Gastrocnemius medialis (tissue), 4 donors: ENCODE results near the gene MATN1. TPM values are rescaled to one million over a fixed set of nuclear protein-coding genes. Genes with fewer than 3 reads are reported as not detected.

Source experiments
- ATAC-seq, 2 donors: fragments of 150-250 bp; one replicate each; pipeline ENCODE4 v1.9.1; 2016
- DNase-seq, 2 donors: peaks; one replicate each; pipeline ENCODE4 v3.0.0-alpha.2; 2019
- H3K27ac ChIP-seq, 4 donors: fragments of 200-600 bp; sonication (generic); 1 replicate in 1 of 4; 2 replicates in 3 of 4; pipeline ENCODE4 v1.5.1; 2016 to 2018; ENCODE audit warnings: mild to moderate bottlenecking in 2 of 4, moderate library complexity in 1 of 4
- H3K27me3 ChIP-seq, 3 donors: fragments of 200-600 bp; sonication (generic) in 2 of 3; 1 replicate in 1 of 3; 2 replicates in 2 of 3; pipeline versions ENCODE4 v1.5.1 to v1.6.0; 2016 to 2019; ENCODE audit warnings: mild to moderate bottlenecking in 1 of 3, moderate library complexity in 1 of 3
- H3K36me3 ChIP-seq, 2 donors: fragments of 200-600 bp; sonication (generic) in 1 of 2; one replicate each; pipeline ENCODE4 v1.5.1; 2017 to 2018
- H3K4me1 ChIP-seq, 2 donors: fragments of 200-600 bp; sonication (generic) in 1 of 2; one replicate each; pipeline ENCODE4 v1.5.1; 2016 to 2017; ENCODE audit warnings: mild to moderate bottlenecking in 2 of 2
- H3K4me3 ChIP-seq, 4 donors: fragments of 200-600 bp; sonication (generic) in 3 of 4; 1 replicate in 1 of 4; 2 replicates in 3 of 4; pipeline ENCODE4 v1.5.1; 2016 to 2019; ENCODE audit warnings: mild to moderate bottlenecking in 2 of 4
- H3K9me3 ChIP-seq, 3 donors: fragments of 200-600 bp; sonication (generic) in 2 of 3; 1 replicate in 1 of 3; 2 replicates in 2 of 3; pipeline ENCODE4 v1.5.1; 2016 to 2019
- POLR2A ChIP-seq, 2 donors: fragments of 450-650 bp; IDR thresholded peaks; one replicate each; pipeline ENCODE4 v1.6.1; 2017; ENCODE audit warnings: antibody characterized with exemption in 2 of 2, mild to moderate bottlenecking in 2 of 2, moderate library complexity in 2 of 2
- in situ Hi-C, 4 donors: fragments of 200-750 bp; cut with MboI; loops; one replicate each; pipeline versions ENCODE4 v1.15.0 to v1.8.0; 2017; ENCODE audit warnings: low sequenced_read_pairs in 4 of 4
- intact Hi-C: fragments of 100-400 bp; cut with DNase I; formaldehyde crosslinking; loops from one replicate; pipeline ENCODE4 v1.15.1; 2023; ENCODE audit warnings: low total_unique reads
- total RNA-seq, 4 donors: library from RNA; depleted of rRNA; stranded (reverse); fragments of >200 nt; gene quantifications; one replicate each; pipeline versions ENCODE4 v1.1.0 to v1.2.3, GENCODE V29; 2016
- TF ChIP-seq, protein P1 (sequence below), 5 experiments: fragments of 450-650 bp in 3 of 5; fragments of 200-600 bp in 2 of 5; sonication (generic) in 2 of 5; IDR thresholded peaks in 4 of 5; conservative IDR thresholded peaks in 1 of 5; 1 replicate in 4 of 5; 2 replicates in 1 of 5; pipeline ENCODE4 v1.5.1; 2016 to 2019; ENCODE audit warnings: antibody characterized with exemption in 5 of 5, mild to moderate bottlenecking in 3 of 5, moderate library complexity in 3 of 5

MATN1 gene
- total RNA-seq, 4 donors from 2014 or later = not detected

DNA sequence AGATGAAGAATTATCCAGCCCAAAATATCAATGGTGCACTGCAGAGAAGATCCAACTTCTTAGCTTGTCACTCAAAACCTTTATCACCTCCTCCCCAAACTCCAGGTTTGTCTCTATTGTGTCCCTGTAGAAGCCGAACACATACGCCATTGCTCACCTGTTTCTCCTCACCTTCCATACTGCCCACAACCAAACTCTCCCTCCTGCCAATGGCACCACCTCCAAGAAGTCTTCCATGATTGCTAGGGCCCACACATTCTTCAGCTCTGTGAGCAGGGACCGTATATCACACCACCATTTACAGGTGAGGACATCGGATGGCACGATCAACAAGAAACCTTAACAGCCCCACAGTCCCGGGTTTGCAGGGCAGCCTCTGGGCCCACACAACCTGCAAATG, 31.9 kb upstream of the MATN1 start:
- intact Hi-C loops = no loop called here
- Histone ChIP-seq H3K4me1 (no peaks in the 10 kb centered on the region), H3K27me3 (no peaks in the 10 kb centered on the region), H3K4me3 (no peak overlapping the region), H3K27ac (no peak overlapping the region), H3K9me3 (no peaks in the 10 kb centered on the region), H3K36me3 (no peaks in the 10 kb centered on the region)
- no peak for ATAC-seq
- in situ Hi-C loops = no loop called here
- DNase-seq = no peak
- TF ChIP-seq, protein P1, sequence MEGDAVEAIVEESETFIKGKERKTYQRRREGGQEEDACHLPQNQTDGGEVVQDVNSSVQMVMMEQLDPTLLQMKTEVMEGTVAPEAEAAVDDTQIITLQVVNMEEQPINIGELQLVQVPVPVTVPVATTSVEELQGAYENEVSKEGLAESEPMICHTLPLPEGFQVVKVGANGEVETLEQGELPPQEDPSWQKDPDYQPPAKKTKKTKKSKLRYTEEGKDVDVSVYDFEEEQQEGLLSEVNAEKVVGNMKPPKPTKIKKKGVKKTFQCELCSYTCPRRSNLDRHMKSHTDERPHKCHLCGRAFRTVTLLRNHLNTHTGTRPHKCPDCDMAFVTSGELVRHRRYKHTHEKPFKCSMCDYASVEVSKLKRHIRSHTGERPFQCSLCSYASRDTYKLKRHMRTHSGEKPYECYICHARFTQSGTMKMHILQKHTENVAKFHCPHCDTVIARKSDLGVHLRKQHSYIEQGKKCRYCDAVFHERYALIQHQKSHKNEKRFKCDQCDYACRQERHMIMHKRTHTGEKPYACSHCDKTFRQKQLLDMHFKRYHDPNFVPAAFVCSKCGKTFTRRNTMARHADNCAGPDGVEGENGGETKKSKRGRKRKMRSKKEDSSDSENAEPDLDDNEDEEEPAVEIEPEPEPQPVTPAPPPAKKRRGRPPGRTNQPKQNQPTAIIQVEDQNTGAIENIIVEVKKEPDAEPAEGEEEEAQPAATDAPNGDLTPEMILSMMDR (IDR thresholded peaks at IDR 0.05 in 4 of 5, conservative IDR thresholded peaks at IDR 0.05 in 1 of 5) = no peak
- no peak for TF ChIP-seq POLR2A (IDR thresholded peaks at IDR 0.05)

DNA sequence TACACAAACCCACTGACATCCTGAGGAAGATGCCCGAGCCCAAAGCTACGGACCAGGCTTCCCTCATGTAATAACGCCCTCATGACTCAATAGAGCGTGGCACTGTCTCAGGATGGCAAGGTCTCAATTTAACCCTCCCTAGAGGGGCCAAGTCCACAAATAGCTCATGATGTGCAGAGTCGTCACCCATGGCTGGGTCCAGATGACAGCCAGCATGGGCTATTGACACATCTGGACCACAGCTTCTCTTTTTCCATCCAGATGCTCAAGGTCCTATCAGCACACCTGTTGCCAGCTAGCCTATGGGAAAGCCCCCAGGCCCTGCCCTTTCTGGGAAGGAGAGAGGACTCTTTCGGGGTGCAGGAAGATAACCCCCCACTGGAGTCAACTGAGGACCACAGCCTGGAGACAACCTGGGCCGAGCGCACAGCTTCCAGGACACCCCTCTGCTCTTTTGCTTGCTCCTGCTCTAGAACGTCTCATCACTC, 31.3 kb upstream of the MATN1 start:
- H3K9me3 ChIP-seq = no peaks in the 10 kb centered on the region
- peak; percentile 45 to 55 for ATAC-seq
- no peaks in the 10 kb centered on the region for H3K4me1 ChIP-seq
- in situ Hi-C loops (no loop called here), intact Hi-C loops (loop anchor here (1.0 kb wide), 1 partner anchor 43 kb away; no protein-coding TSS in a partner anchor)
- H3K27me3 ChIP-seq = no peaks in the 10 kb centered on the region
- H3K27ac ChIP-seq = no peak overlapping the region
- DNase-seq = no peak
- TF ChIP-seq, protein P1 (IDR thresholded peaks at IDR 0.05 in 4 of 5, conservative IDR thresholded peaks at IDR 0.05 in 1 of 5) = no peak
- TF ChIP-seq POLR2A (IDR thresholded peaks at IDR 0.05) = no peak
- no peaks in the 10 kb centered on the region for H3K36me3 ChIP-seq
- H3K4me3 ChIP-seq = no peak overlapping the region

DNA sequence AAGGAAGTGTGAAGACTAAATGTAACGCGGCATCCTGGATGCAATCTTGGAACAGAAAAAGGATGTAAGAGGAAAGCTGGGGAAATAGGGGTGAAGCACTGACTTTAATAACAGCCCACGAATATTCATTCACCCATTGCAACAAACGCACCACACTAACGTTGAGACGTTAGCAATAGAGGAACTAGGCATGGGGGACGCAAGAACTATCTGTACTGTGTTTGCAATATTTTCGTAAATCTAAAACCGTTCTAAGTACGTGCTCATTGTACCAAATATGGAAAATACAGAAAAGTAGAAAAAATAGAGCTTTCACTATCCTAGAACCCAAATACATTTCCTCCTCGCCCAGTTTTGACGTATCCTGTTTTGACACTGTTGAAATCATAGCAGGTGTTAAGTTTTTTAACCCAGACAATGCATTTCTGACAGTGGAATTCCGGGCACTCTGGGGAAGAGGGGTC, 30.3 kb upstream of the MATN1 start:
- H3K27me3 ChIP-seq = no peaks in the 10 kb centered on the region
- DNase-seq = no peak
- ATAC-seq = peak in 1 of 2 donors; percentile 26
- intact Hi-C loops = loop anchor here (1.0 kb wide), 1 partner anchor 44 kb away; no protein-coding TSS in a partner anchor
- TF ChIP-seq, protein P1 (IDR thresholded peaks at IDR 0.05 in 4 of 5, conservative IDR thresholded peaks at IDR 0.05 in 1 of 5) = no peak
- no peak for TF ChIP-seq POLR2A (IDR thresholded peaks at IDR 0.05)
- in situ Hi-C loops = no loop called here
- H3K36me3 ChIP-seq = no peaks in the 10 kb centered on the region
- no peak overlapping the region for H3K27ac ChIP-seq
- no peak overlapping the region for H3K4me3 ChIP-seq
- no peaks in the 10 kb centered on the region for H3K4me1 ChIP-seq
- H3K9me3 ChIP-seq = no peaks in the 10 kb centered on the region

DNA sequence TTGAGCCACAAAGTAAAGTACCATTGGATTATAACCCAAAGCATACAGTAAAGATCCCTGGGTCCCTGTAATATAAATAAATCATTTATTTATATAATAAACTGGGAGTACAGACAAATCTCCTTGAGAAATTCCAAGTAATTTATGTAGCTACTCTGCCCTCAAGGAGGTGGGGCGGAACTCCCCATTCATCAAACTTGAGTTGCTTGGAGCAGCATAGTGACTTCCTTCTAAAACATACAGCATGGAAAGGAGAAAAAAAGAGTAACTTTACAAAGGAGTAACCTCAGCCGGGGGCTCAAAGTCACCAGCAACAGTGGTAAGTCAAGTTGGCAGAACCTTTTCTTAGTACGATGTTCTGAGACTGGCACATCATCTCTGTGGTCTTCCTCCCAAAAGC, 29.7 kb upstream of the MATN1 start:
- H3K36me3 ChIP-seq = no peaks in the 10 kb centered on the region
- intact Hi-C loops (no loop called here), in situ Hi-C loops (no loop called here)
- H3K4me1 ChIP-seq = no peaks in the 10 kb centered on the region
- TF ChIP-seq, protein P1 (IDR thresholded peaks at IDR 0.05 in 4 of 5, conservative IDR thresholded peaks at IDR 0.05 in 1 of 5) = no peak
- TF ChIP-seq POLR2A (IDR thresholded peaks at IDR 0.05) = no peak
- no peak for DNase-seq
- no peak overlapping the region for H3K4me3 ChIP-seq
- no peaks in the 10 kb centered on the region for H3K27me3 ChIP-seq
- H3K27ac ChIP-seq = no peak overlapping the region
- ATAC-seq = no peak
- no peaks in the 10 kb centered on the region for H3K9me3 ChIP-seq

DNA sequence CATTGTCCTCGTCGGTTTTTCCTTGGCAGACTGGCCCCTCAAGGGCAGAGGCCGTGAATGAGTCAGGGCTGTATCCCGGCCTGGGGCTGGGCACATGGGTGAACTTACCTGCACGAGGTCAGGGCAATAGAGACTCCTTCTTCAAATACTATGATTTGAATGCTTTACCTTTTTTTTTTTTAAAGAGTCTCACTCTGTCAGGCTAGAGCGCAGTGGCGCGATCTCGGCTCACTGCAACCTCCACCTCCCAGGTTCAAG, 29.2 kb upstream of the MATN1 start:
- Histone ChIP-seq H3K4me3 (no peak overlapping the region), H3K36me3 (no peaks in the 10 kb centered on the region), H3K4me1 (no peaks in the 10 kb centered on the region), H3K27me3 (no peaks in the 10 kb centered on the region), H3K9me3 (no peaks in the 10 kb centered on the region), H3K27ac (no peak overlapping the region)
- ATAC-seq = no peak
- in situ Hi-C loops = no loop called here
- intact Hi-C loops = no loop called here
- no peak for DNase-seq
- TF ChIP-seq, protein P1 (IDR thresholded peaks at IDR 0.05 in 4 of 5, conservative IDR thresholded peaks at IDR 0.05 in 1 of 5) = no peak
- no peak for TF ChIP-seq POLR2A (IDR thresholded peaks at IDR 0.05)
